GM18861 (cell line): ENCODE measurements around the gene PFDN5.
"Not testable (repeated sequence)": the region's sequence is repeated elsewhere in the genome, so short reads cannot be mapped to it uniquely, and the experiment has no call there.

Source experiments
- ATAC-seq: cut with Tn5 transposase; IDR thresholded peaks from one replicate; pipeline ENCODE4 v1.9.1; 2021; ENCODE audit not compliant: unreplicated experiment

The PFDN5 gene

DNA sequence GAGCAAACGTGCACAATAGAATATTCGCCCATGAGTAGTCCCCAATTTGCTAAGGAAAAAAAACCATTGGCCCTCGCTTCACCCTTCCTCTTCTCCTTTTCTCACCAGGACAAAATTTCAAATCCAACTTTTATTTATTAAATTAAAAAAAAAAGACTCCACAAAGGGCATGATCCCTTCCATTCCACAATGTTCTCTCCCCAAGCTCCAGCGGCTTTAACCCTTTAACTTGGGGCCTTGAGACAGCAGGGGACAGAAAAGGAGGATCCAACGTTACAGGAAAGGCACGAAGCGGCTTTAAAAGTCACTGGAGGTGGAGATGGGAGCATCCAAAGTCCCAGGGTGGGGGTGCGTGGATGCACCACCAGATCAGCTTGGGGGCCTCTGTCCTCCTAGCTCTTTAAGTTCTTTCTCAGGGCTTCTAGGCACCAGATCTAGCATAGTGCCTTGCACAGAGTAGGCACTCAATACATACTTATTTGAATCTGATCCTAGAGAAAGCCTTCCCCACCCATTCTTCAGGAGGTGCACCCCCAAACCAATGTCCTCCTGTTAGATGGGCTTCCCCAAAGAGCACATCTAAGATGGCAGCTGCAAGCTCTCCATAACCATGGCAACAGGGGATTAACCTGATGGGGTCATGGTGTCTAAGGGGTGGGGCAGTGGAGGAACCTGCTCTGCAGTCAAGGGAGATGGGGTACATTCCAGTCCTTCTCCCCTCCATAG is 31.3 kb downstream of the PFDN5 start:
- ATAC-seq: no peak

DNA sequence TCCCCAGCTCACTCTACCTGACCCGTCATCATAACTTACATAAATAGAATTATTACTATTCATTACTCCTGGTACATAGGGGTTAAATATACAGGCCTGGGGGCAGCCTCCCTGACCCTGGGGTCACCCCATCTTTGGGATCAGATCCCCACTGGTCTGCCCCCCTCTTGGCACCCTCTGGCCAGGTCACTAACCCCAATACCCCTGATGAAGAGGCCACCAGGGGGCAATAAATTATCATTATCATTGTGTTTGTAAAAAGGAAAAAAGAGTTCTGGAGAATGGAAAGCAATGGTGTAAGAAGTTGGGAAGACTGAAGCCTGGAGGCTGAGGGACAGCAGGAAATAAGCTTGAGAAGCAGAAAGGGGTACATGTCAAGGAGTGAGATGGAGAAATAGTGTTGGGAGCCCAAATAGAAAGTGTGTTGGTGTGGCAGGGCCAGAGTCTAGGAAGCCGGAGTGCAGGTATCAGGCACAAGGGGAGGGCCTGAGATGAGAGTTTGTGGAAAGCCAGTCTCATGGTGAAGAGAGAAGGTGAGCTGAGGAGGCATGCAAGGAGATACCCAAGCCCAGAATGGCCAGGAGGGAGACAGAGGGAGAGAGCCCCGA is 32.2 kb downstream of the PFDN5 start:
- ATAC-seq: no peak

DNA sequence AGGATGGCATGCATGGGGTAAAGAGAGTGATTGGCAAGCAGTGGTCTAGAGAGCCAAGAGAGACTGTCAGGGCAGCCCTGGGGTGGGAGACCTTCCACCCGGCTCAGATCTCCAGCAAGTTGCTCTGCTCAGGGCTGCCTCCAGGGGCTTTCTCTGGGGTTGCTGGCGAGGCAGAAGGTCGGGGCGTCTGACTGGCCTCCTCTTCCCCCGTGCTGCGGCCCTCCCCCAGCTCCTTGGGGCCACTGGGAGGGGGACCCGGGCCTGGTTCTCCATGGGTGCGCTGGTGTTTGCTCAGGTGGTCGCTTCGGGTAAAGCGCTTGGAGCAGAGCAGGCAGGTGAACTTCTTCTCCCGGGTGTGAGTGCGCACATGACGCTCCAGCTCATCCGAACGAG is 32.7 kb downstream of the PFDN5 start:
- no peak for ATAC-seq

DNA sequence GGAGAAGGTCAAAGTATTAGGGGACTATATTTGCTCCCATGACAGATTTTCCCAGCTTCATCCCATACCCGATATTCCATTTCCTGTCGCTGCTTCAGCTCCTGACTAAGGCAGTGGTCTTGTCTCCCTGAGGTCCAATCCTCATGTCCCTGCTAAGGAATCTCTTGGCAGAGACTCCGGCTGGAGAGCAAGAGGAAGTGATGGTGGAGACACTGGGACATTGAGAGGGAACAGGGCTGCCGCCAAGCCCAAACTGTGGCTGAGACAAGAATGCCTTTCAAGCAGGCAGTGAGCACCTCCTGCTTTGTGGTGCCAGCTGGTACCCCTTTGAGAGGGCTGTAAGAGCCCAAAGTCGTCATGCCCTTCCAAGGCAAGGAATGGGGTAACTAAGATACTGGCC is 35.3 kb downstream of the PFDN5 start:
- no peak for ATAC-seq

DNA sequence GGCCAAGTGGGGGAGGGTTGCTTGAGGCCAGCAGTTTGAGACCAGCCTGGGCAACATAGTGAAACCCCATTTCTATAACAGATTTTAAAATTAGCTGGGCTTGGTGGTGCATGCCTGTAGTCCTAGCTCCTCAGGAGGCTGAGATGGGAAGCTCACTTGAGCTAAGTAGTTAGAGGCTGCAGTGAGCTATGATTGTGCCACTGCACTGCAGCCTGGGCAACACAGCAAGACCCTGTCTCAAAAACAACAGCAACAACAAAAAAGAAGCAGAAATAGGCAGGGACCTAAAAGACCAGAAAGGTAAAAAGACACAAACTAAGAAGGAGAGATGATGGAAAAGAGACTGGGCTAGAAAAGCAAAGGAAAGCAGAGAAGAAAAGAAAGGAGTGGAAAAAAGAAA is 37.0 kb downstream of the PFDN5 start:
- ATAC-seq: not testable (repeated sequence)

DNA sequence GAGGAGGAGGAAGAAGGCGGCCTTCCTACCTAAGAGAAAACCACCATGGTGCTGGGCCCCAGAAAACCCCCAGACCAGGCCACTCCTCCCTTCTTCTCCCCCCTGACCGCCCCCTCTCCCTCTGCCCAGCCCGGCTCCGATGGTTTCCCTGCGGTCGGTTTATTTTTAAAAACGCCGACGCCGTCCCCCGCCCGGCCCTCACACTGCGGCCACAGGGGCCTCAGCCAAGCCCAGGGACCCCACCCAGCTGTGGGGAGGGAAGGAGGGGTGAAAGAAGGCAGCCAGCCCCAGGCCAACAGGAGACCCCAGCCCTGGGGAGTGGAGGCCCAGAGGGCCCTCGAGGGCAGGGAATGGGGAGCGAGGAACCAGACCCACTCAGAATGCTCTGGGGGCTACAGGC is 37.4 kb downstream of the PFDN5 start:
- no peak for ATAC-seq

DNA sequence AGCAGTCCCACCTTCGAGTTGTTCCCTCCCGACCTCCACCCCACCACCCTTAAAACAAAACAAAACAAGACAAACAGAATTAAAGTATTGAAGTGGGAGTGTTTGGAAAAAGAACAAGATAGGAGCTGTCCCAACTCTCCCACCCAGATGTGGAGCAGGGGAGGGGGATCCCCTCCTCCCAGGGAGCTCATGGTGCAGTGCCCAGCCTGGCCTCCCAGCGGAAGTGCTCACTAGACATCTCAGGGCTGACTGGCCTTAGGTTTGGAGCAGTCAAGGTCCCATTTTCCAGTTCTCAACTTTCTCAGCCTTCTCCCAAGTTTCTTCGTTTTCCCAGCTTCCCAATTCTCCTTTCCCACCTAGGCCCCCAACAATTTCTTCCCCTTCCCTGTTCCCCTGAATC is 37.9 kb downstream of the PFDN5 start:
- ATAC-seq: no peak

DNA sequence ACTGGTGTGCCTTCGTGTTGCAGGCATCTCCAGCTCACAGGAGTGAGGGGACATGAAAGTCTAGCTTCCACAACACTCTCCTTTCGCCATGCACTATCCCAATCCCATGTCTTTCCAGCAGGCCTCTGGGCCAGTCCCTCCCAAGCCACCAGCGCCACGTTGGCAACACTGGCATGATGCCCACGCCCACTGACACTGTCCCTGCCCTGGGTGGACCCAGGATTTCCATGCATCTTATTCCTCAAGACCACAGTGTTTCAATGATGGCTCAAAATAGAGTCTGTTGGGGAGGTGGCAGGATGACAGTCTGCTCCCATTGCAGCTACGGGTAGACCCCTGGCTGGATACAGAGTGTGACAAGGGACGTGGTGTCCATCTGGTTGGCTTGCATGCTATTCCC is 38.5 kb downstream of the PFDN5 start:
- ATAC-seq: no peak

DNA sequence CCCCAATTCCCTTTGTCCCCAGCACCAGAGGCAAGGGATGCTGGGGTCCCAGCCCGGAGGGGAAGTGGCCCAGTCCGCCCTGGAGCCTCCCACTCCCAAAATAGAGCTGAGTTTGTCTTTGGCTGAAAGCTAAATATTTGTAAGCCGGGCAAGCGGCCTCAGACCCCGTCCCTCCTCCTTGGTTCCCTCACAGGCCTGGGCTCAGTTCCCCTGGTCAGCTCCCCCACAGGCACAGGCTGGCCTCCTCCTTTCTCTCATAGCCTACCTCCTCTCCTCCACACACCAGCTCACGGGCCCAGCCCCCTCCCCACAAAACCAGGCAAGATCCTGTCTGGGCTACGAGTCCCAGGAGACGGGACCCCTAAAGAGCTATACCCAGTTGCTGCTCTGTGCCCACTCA is 39.5 kb downstream of the PFDN5 start:
- ATAC-seq: no peak

DNA sequence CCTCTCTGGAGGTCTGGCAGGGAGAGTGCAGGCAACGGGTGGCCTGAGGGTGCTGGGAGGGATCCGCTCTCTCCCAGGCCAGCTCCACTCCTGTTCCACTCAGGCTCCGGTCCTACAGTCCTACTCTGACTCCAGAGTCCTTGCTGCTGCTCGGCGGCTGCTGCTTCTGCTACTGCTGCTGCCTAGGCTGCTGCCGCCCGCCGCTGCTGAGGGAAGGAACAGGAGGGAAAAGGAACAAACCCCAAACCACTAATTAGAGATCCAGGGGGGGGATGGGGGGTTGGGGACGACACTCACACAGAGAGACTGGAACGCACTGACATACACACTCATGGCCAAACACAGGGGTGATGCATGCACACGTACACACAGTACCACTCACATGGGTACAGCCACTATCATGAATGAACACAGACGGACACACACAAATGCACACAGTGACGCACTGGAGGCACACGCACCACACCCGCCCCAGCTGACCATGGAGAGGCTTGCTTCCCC is 40.9 kb downstream of the PFDN5 start, which contains the start of gene SP7:
SP7 (minus strand) TSS at position 174 of the 501 bp plus-strand sequence. CDS start 708 bp downstream, outside the sequence.
- ATAC-seq: no peak

DNA sequence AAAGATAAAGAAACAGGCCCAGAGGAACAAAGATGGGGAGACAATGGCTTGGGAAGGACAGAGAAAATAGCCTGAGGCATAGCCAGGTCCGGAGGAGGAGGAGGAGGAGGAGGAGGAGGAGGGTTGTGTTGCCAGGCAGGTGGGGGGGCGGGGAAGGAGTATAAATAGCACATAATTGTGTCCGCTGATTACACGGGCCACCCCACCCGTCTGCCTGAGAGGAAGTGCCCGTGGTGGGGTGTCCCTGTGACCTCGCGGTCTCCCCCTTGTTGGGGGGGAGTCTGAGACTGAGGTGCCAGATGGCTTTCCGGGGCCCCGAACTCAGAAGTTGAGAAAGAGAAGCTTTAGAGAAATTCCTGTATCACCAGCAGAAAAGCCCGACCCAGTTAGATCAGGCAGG is 42.7 kb downstream of the PFDN5 start:
- ATAC-seq: no peak

DNA sequence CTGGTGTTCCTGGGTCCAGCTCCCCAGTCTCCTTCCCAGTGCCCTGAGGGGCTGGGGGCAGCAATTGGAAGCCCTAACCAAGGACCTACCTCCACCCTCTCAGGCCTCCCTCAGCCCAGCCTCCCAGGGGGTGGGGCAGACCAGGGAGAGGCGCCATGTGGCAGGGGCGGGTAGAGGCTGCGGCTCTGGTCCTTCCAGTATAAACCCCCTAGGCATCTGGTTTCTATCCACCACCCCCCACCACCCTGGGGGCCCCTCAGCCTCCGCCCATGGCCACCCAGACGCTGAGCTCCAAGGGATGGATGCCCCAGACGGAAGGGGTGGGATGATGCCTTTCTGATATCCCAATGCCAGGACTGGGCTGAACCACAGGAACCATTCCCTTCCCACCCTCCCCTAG is 43.6 kb downstream of the PFDN5 start:
- ATAC-seq: no peak

DNA sequence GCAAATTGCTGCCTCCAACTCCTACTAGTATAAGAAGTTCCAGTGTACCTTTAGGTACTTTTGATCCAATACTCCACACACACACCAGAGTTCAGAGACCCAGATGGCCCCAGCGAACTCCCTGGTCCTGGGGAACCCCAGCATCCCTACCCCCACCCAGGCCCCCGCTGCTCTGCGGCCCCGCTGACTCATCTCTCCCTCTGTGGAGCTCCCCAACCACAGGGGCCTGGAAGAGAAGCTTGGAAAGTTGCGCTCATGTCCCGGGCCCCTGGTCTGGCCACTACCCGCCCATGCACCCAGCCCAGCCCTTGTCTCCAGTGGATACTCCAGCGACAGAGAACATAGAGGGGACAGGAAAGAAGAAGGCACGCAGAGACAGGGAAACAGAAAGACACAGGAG is 45.1 kb downstream of the PFDN5 start:
- ATAC-seq: no peak

DNA sequence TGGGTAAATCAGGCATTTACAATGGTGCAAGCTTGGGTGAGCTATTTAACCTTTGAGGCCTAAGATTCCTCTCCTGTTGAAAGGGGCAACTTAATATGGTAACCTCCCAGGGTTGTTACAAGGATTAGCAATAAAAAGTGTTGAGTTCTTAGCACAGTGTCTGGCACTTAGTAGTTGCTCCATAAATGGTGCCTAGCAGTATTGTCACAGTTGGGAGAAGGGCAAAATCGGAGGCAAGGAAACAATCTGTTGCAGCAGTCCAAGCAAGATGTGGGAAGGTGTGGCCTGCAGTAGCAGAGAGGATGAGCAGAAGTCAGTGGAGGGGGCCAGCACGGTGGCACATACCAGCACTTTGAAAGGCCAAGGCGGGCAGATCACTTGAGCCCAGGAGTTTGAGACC is 48.1 kb downstream of the PFDN5 start:
- ATAC-seq: no peak

DNA sequence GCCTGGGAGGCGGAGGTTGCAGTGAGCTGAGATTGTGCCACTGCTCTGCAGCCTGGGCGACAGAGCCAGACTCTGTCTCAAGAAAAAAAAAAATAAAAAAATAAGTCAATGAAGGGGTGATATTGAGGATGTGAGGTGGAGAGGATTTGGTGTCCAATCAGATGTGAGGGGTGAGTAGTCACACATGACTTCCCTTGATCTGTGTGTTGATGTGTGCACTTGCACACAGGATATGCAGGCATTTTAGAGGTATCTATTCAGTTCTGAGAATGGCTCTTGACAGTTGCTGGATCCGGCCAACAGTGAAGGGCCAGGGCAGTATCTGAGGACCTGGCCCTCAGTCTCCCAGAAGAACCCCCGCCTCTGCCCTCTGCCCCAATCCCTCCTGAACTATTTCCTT is 48.6 kb downstream of the PFDN5 start:
- ATAC-seq: no peak

DNA sequence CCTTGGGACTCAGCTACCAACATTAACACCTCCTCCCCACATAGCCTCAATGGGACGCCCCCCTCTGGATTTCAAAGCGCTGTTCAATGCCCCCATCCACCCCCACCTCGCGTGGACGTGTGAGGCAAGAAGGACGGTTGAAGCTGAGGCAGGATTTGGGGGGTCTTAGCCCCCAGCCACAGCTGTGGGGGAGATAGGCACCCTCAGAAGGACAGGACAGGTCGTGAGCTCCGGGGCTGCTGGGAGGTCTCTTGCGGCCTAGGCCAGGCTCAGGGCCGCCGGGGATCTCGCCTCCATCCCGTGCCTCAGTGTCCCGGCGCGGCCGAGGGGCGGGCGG is 49.1 kb downstream of the PFDN5 start:
- no peak for ATAC-seq

DNA sequence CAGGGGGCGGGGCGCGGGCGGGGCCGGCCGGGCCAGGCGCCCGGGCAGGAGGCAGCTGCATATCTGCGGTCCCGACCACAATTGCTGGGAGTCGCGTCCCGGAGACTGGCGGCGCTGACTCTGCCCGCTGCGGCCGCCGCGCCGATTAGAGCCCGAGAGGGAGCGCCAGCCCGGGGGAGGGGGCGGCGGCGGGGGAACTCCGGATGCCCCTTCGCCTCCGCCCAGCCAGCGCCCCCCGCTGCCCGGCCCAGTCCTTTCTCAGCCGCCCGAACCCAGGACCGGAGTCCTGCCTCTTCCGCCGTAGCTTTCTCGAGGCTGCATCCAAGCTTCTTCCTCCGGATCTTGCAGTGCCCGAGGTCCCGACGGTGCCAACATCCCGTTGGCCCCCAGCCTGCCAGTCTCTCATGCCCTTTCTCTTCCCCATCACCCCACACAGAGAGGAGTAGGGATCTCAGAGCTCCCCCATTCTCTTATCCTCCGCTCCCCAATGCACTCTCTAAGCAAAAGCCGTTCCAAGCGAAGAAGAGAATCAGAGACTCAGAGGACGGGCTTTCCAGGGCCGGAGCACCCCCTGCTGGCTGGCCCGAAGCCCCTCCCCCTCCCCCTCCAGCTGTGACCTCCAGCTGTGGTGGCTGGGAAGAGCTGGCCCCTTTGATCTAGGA is 49.6 kb downstream of the PFDN5 start:
- no peak for ATAC-seq

DNA sequence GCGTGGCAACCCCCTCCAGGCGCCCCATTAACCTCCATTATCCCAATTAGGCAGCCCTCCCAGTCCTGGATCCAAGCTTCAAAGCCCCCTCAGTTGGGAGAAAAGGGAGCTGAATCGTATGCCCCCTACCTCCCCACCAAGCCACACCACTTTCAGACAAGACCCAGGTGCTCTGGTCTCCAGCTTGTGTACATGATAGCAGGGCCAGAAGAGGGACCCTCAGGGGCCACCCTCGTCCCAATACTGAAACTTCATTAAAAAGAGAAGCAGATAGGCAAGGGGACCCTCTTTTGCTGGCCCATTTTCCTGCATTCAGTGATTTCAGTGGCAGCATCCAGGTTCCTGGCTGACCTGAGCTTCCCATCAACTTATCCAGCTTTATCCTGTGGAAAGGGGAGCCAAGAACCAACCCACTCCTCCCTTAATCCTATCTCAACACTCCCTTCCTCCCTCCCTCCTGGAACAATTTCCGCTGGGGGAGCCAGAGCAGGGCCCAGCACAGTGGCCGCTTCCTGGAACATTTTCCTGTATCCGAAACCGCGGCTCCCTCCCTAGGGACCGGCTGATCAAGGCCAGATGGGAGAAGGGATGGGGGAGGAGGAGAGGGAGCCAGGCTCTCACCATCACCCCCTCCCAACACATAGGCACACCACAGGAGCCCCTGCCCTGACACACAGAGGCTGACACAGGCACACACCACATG is 50.3 kb downstream of the PFDN5 start:
- ATAC-seq: no peak

DNA sequence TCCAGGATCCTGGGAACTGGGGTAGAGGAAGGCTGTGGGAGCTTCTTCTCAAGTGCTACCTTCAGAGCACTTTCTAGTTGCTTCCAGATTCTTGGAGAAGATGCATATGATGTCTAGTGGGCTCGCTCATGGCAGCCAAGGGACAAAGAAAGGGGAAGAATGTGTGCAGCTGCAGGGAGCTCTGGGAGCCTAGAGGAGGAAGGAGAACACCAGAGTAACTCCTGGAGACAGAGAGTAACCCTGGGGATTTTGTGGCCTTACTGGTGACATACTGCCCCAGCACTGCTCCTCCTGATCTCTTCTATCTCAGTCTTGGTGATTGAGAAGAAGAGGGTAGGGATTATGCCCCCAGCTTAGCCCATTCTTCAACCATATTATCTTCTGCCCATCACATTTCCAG is 51.1 kb downstream of the PFDN5 start:
- no peak for ATAC-seq

DNA sequence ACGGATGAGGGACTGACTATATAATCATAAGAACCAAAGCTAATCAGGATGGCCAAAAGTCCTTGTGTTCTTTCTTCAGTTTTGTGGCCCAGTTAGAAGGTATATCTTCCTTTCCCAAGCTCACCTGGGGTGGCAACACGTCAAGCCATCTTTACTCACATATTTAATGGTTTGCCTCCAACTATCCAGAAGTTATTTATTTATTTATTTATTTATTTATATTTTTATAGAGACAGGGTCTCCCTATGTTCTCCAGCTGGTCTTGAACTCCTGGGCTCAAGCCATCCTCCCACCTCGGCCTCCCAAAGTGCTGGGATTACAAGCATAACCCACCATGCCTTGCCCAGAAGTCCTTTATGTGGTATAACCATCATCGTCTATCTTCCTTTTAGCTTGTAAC is 52.6 kb downstream of the PFDN5 start:
- ATAC-seq: no peak
